ENCODE results near the gene KIF12. TPM values are rescaled to one million over a fixed set of nuclear protein-coding genes. Genes with fewer than 3 reads are reported as not detected.

KIF12 gene
- total and polyA plus RNA-seq, 2 of the 13 experiments (the other 11 are each of a cell fraction or from before 2014, with no cell fraction given): 1.8 to 12.5 TPM

GRCh38 chr9:114081441-114082016 lies 17.6 kb downstream of the KIF12 start (continued):
- TF ChIP-seq FOXM1 (CRISPR knock-in tag; IDR thresholded peaks at IDR 0.05) (no peak), ZNF121 (CRISPR knock-in tag; IDR thresholded peaks at IDR 0.05) (peak; percentile 100), ATRX (CRISPR knock-in tag; IDR thresholded peaks at IDR 0.05; ENCODE audit: borderline replicate concordance) (no peak), KMT2A (CRISPR knock-in tag; IDR thresholded peaks at IDR 0.05) (no peak), U2AF2 (IDR thresholded peaks at IDR 0.05; ENCODE audit: low read depth, low read length) (no peak), GATAD1 (CRISPR knock-in tag; IDR thresholded peaks at IDR 0.05) (no peak), ZBTB20 (CRISPR knock-in tag; IDR thresholded peaks at IDR 0.05; ENCODE audit: borderline replicate concordance, low read depth) (no peak), ZNF605 (CRISPR knock-in tag; IDR thresholded peaks at IDR 0.05) (0 out of 2 replicates have a peak, but pooled peaks have one; percentile 4), SIX4 (CRISPR knock-in tag; IDR thresholded peaks at IDR 0.05) (no peak), ZNF569 (CRISPR knock-in tag; IDR thresholded peaks at IDR 0.05; ENCODE audit: borderline replicate concordance) (0 out of 2 replicates have a peak, but pooled peaks have one; percentile 12), KLF11 (CRISPR knock-in tag; IDR thresholded peaks at IDR 0.05) (no peak; the same call in 1 of the 2 replicates), MAFF (IDR thresholded peaks at IDR 0.05; ENCODE audit: low read depth, low read length) (no peak), ZNF720 (CRISPR knock-in tag; IDR thresholded peaks at IDR 0.05) (no peak), MZF1 (CRISPR knock-in tag; IDR thresholded peaks at IDR 0.05; ENCODE audit: borderline replicate concordance) (no peak), MAX (IDR thresholded peaks at IDR 0.05) (no peak), HMGXB4 (CRISPR knock-in tag; IDR thresholded peaks at IDR 0.05; ENCODE audit: borderline replicate concordance in 1 of 2, low read depth in 1 of 2) (peak in 1 of 2 experiments; percentile 6; a peak in 2 of 4 replicates)
- TF ChIP-seq, protein P1, sequence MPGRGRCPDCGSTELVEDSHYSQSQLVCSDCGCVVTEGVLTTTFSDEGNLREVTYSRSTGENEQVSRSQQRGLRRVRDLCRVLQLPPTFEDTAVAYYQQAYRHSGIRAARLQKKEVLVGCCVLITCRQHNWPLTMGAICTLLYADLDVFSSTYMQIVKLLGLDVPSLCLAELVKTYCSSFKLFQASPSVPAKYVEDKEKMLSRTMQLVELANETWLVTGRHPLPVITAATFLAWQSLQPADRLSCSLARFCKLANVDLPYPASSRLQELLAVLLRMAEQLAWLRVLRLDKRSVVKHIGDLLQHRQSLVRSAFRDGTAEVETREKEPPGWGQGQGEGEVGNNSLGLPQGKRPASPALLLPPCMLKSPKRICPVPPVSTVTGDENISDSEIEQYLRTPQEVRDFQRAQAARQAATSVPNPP (CRISPR knock-in tag; IDR thresholded peaks at IDR 0.05): no peak
